HepG2 (cell line): ENCODE results near the gene TPX2. TPM values are rescaled to one million over a fixed set of nuclear protein-coding genes. Genes with fewer than 3 reads are reported as not detected.

ENCODE experiments used
- SRY ChIP-seq: sonication (generic); formaldehyde crosslinking; IDR thresholded peaks from 2 replicates; pipeline ENCODE4 v1.8.0; 2022; ENCODE audit warnings: mild to moderate bottlenecking, missing genetic modification reagents
- TIGD3 ChIP-seq: sonication (generic); formaldehyde crosslinking; IDR thresholded peaks from 2 replicates; pipeline ENCODE4 v1.5.1; 2020; ENCODE audit warnings: mild to moderate bottlenecking, missing genetic modification reagents, borderline replicate concordance
- XBP1 ChIP-seq: sonication (generic); formaldehyde crosslinking; IDR thresholded peaks from 2 replicates; pipeline ENCODE4 v1.5.0; 2020; ENCODE audit warnings: missing genetic modification reagents
- ZNF142 ChIP-seq: sonication (generic); formaldehyde crosslinking; IDR thresholded peaks from 2 replicates; pipeline ENCODE4 v1.4.0; 2020; ENCODE audit warnings: missing genetic modification reagents
- polyA plus RNA-seq, 8 experiments: library from polyadenylated mRNA; depleted of rRNA in 3 of 8; stranded (reverse) in 7 of 8; unstranded in 1 of 8; fragments of >200 nt; fragmentation: Illumina TruSeq in 4 of 8; extraction: Trizol in 4 of 8; gene quantifications; 2 replicates each; pipeline versions ENCODE4 v1.2.1 to v1.2.3, GENCODE V29; 2011 to 2016; ENCODE audit warnings: low read depth in 4 of 8, missing spikeins in 1 of 8, mixed read lengths in 1 of 8; ENCODE audit not compliant: insufficient read depth in 1 of 8
- total RNA-seq, 5 experiments: library from RNA; depleted of rRNA; stranded (reverse); fragments of >200 nt; fragmentation: Illumina TruSeq; extraction: Trizol; gene quantifications; 2 replicates each; pipeline ENCODE4 v1.2.3, GENCODE V29; 2016; ENCODE audit warnings: low read depth in 1 of 5
- TF ChIP-seq, protein P1 (sequence below): IDR thresholded peaks from 2 replicates; pipeline ENCODE4 v1.6.1; 2016; ENCODE audit warnings: mild to moderate bottlenecking
- TF ChIP-seq, protein P2 (sequence below): sonication (generic); formaldehyde crosslinking; IDR thresholded peaks from 2 replicates; pipeline ENCODE4 v1.5.1; 2020; ENCODE audit warnings: missing genetic modification reagents, mild to moderate bottlenecking, borderline replicate concordance
- TF ChIP-seq, protein P3 (sequence below): sonication (generic); formaldehyde crosslinking; IDR thresholded peaks from 2 replicates; pipeline ENCODE4 v1.4.0; 2020; ENCODE audit warnings: missing genetic modification reagents

The TPX2 gene
- total and polyA plus RNA-seq, 2 of the 13 experiments (the other 11 are each of a cell fraction or from before 2014, with no cell fraction given): 34.3 to 124 TPM

- TF ChIP-seq, protein P1, sequence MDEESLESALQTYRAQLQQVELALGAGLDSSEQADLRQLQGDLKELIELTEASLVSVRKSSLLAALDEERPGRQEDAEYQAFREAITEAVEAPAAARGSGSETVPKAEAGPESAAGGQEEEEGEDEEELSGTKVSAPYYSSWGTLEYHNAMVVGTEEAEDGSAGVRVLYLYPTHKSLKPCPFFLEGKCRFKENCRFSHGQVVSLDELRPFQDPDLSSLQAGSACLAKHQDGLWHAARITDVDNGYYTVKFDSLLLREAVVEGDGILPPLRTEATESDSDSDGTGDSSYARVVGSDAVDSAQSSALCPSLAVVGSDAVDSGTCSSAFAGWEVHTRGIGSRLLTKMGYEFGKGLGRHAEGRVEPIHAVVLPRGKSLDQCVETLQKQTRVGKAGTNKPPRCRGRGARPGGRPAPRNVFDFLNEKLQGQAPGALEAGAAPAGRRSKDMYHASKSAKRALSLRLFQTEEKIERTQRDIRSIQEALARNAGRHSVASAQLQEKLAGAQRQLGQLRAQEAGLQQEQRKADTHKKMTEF (CRISPR knock-in tag): no peak
- TF ChIP-seq, protein P2, sequence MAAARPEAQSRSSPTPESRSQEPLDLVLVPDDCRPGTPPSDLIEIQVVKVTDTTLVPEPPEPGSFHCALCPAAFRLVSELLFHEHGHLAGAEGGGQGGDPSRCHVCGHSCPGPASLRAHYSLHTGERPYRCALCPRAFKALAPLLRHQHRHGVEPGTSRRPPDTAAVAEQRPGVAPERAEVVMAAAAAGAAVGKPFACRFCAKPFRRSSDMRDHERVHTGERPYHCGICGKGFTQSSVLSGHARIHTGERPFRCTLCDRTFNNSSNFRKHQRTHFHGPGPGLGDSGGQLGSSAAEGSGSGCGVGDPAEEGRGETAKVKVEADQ (CRISPR knock-in tag): no peak
- no peak for TF ChIP-seq XBP1 (CRISPR knock-in tag)
- no peak for TF ChIP-seq ZNF142 (CRISPR knock-in tag)
- TF ChIP-seq, protein P3, sequence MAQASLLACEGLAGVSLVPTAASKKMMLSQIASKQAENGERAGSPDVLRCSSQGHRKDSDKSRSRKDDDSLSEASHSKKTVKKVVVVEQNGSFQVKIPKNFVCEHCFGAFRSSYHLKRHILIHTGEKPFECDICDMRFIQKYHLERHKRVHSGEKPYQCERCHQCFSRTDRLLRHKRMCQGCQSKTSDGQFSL (CRISPR knock-in tag): no peak
- TF ChIP-seq TIGD3 (CRISPR knock-in tag): no peak
- no peak for TF ChIP-seq SRY (CRISPR knock-in tag)
Observed at GRCh38 chr20:31694842-31695593, 44.1 kb upstream of the TPX2 start (continued).
